HG03103 (cell line): ENCODE data around the gene HLCS.
"Not testable (repeated sequence)": the region's sequence is repeated elsewhere in the genome, so short reads cannot be mapped to it uniquely, and the experiment has no call there.

ENCODE experiments used
- ATAC-seq: cut with Tn5 transposase; IDR thresholded peaks from one replicate; pipeline ENCODE4 v1.9.1; 2021; ENCODE audit warnings: low read depth; ENCODE audit not compliant: unreplicated experiment

The HLCS gene

GRCh38 chr21:36960676-36961284 lies 5.7 kb downstream of the HLCS start:
- no peak for ATAC-seq

GRCh38 chr21:36959020-36959835 lies 7.2 kb downstream of the HLCS start:
- ATAC-seq: no peak

DNA sequence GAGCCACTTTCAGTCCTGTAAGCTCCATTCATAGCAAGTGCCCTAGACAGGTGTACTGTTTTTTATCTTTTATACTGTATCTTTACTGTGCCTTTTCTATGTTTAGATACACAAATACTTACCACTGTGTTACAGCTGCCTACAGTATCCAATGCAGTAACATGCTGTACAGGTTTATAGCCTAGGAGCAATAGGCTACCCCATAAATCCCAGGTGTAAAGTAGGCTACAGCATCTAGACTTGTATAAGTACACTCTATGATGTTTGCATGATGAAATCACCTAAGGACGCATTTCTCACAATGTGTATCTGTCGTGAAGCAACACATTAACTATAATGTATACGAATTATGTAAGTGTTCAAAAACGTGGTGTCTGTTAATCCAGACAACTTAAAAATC lies 10.7 kb downstream of the HLCS start:
- ATAC-seq: no peak

DNA sequence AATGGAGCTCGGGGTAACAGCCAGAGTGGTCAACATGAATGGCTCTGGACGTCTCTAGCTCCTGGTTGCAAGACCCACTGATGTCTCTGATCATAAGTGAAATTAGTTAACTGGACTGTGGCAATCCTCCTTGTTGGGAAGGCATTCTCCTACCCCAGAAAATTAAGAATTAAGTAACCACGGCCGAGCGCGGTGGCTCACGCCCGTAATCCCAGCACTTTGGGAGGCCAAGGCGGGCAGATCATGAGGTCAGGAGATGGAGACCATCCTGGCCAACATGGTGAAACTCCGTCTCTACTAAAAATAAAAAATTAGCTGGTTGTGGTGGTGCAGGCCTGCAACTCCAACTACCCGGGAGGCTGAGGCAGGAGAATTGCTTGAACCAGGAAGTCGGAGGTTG lies 14.1 kb downstream of the HLCS start:
- ATAC-seq: not testable (repeated sequence)

DNA sequence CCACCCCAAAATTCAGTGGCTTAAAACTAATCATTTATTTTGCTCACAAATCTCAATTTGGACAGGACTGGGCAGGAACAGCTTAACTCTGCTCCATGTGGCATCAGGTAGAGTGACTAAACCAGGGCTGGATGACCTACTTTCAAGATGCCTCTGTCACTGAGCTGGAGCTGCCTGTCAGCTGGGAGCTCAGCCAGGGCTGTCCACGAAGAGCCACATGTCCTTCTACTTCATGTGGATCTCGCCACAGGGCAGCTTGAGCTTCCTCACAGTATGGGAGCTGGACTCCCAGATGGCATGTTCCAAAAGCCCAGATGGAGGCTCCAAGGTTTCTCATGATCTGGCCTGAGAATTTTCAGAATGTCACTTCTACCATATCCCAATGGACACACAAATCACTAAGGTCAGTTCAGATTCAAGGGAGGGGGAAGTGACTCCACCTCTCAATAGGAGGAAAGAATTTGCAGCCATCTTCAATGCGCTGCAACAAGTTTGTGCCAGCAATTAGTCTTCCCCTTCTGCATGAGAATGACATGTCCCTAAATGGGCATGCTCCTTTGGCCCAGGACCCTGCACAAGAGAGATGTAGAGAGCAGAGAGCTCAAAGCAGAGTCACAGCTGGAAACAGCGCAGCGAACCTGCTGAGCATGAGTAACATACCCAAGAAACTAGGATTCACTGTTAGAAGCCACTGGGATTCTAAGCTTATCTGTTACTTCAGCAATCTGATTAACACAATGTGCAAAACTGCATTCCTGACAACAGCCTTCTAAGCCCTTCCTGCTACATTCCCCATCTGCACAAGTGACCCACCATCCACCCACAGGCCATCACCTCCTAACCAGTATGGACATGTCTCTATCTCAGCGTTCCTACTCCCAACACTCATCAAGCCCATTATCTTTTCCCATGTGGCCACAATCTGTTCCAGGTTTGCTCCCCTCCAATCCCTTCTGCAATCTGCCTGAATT lies 17.0 kb downstream of the HLCS start:
- no peak for ATAC-seq

DNA sequence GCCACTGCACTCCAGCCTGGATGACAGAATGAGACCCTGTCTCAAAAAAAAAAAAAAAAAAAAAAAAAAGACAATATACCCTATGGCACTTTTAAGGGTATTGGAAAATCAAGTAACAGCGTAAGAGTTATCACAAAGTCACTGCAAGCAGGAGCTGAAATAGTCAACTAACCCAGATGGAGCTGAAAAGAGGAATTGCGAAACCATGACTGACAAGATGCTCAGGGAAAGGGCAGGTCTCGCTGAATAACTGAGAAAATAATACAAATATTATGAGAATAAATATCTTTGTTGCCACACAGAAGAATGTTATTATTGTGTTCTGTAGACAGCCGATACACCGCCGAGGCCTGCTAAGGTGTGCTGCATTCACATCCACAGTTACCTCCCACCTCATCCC lies 17.8 kb downstream of the HLCS start:
- no peak for ATAC-seq

GRCh38 chr21:36946949-36947356 lies 19.5 kb downstream of the HLCS start:
- ATAC-seq: no peak

GRCh38 chr21:36945496-36946138 lies 20.9 kb downstream of the HLCS start:
- no peak for ATAC-seq

DNA sequence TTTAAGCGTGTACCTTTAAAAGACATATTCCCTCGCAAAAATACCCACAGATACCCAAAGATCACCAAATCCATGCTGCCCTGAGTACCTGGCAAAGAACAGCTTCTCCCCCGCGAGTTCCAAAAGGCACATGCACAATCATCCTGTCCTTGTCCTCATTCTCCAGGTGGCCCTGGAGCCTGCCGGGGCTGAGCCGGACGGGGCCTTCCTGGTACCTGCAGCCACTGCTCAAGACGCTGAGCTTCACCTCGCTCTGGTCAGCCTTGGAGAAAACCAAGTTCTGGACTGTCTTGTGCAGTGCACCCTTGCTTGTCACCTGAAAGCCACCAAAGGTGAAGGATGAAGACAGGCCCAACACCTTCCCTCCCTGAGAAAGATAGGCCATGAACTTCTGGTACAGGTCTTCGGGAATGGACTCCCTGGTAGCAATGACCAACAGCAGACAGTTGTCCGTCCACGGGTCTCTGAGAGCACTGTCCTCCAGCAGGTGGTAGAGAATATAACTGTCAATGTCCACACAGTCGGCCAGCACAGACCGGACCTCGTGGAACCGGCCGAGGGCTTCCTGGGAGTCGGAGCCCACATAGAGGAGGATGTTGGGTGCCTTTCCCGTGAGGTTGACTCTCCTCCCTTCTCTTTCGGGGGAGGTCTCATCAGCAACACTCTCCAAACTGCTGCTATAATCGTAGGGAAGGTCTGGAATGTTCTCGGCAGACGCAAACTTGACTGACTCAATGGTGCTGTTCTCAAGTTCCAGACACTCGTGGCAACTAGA lies 29.9 kb downstream of the HLCS start:
- ATAC-seq: no peak

- no peak for ATAC-seq
These were observed 31.5 kb downstream of the HLCS start for GRCh38 chr21:36934864-36935420.

DNA sequence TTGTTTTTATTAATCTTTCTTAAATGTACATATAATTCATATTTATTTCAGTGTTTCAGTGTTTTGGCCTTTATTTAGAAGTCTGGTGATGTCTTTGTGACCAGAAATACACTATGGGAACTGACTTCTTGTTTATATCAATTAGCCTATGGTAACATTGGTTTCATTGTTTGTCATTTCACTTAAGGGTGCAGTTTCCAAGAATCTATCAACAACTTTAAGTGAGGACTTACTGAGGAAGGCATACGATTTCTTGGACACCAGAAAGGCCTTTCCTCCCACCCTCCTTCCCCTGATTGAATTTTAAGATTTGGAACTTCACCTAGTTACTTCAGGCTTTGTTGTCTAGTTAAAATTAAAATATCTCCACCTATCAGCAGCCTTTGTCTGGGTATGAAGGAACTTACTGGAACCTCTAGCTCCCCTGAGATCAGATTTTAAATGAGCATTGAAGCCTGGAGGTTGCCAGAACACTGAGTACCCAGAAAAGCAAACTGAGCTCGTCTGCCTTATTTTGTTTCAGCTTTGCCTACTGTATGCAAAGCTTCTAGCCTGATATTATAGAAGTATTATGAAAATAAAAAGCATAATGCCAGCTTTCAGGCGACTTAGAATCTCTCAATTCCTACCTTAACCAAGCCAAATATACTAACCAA lies 34.2 kb downstream of the HLCS start:
- no peak for ATAC-seq

GRCh38 chr21:36929622-36930021 lies 36.8 kb downstream of the HLCS start:
- ATAC-seq: no peak

- ATAC-seq: no peak
These were observed 37.5 kb downstream of the HLCS start for GRCh38 chr21:36928960-36929359.

- ATAC-seq: no peak
These were observed 38.8 kb downstream of the HLCS start for GRCh38 chr21:36927719-36928117.

GRCh38 chr21:36926989-36927718 lies 39.3 kb downstream of the HLCS start:
- ATAC-seq: no peak

- no peak for ATAC-seq
These were observed 43.2 kb downstream of the HLCS start for GRCh38 chr21:36923270-36923669.

- ATAC-seq: no peak
These were observed 43.6 kb downstream of the HLCS start for GRCh38 chr21:36922861-36923260.

DNA sequence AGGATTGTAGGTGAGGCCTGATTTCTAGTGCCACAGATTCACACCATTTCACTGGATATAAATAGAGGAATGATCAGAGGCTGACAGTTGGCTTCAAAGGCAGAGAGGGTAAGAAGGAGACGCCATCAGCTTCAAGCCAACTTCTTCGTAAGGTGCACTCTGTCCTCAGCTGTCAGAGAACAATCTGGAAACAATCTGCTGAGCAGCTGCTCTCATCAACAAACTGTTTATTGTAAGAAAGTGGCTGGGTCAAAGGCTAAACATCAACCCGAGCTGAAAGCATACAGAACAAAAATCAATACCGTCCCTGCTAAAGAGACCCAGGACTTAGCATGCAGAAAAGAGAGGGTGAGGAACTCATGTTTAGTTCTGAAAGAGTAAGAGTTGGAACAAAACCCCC lies 48.2 kb downstream of the HLCS start:
- ATAC-seq: no peak
